ENCODE results near the gene GRM6.

The GRM6 gene

GRCh38 chr5:178994580-178995340 lies at the start of gene GRM6:
Gene GRM6 (minus strand): TSS chr5:178995320. CDS start chr5:178994944, 376 bp downstream.
- DNase-seq = no peak

DNA sequence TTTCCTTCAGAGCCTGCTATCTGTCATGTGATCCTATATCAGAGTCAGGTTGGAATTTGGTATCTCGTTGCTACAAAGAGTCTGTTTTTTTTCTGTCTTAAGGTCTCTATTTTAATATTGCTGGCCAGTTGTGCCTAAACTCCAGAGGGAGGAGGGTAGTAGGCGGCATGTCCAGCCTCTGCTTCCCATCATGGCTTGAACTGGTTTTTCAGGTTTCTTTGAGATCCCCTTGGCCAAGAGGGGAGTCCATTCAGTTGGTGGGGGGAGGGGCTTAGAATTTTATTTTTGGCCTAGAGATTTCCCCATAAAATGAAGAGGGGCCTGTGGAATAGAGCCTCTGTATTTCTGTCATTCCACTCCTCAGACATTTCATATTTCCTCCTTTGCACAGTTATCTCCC lies 49.6 kb upstream of the GRM6 start:
- no peak for DNase-seq

DNA sequence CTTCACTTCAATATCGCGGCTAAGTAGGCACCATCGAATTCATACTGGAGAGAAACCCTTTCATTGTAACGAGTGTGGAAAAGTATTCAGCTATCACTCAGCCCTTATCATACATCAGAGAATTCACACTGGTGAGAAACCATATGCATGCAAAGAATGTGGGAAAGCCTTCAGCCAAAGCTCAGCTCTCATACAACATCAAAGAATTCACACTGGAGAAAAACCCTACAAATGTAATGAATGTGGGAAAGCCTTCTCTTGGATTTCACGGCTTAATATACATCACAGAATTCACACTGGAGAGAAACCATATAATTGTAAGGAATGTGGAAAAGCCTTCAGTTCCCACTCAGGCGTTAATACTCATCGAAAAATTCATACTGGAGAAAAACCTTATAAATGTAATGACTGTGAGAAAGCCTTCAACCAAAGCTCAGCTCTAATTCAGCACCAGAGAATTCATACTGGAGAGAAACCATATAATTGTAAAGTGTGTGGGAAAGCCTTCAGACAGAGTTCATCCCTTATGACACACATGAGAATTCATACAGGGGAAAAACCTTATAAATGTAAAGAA lies 38.0 kb upstream of the GRM6 start:
- no peak for DNase-seq

- DNase-seq = peak; percentile 92
These were observed 28.5 kb upstream of the GRM6 start, which contains the start of gene ZNF879 for GRCh38 chr5:179023528-179024189. Gene ZNF879 (plus strand): TSS chr5:179023804. CDS start chr5:179025005, 1,201 bp downstream.

GRCh38 chr5:179008667-179009066 lies 13.5 kb upstream of the GRM6 start:
- no peak for DNase-seq

- no peak for DNase-seq
These were observed 11.4 kb upstream of the GRM6 start for GRCh38 chr5:179006564-179006963.

GRCh38 chr5:178998441-178998840 lies 3.3 kb upstream of the GRM6 start:
- no peak for DNase-seq

DNA sequence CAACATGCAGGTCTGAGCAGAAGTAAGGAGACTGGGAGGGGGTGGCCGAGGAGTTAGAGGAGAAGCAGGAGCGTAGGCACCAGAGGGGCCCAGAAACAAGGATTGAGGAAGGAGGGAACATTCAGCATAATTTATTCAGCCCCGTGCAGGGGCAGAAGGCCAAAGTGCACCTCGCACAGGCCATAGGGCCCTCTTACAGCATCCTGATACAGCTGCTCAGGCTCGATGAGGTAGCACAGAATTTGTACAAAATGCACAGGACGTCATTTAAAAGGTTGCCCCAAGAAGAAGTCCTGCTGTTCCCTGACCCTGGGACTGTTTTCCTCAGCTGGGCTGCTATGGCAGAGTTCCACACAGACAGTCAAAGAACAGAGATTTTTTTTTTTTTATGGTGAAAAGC lies 2.1 kb upstream of the GRM6 start:
- no peak for DNase-seq

- no peak for DNase-seq
These were observed 1.0 kb upstream of the GRM6 start for GRCh38 chr5:178996156-178996555.

GRCh38 chr5:178995341-178995690 lies 196 bp upstream of the GRM6 start:
- no peak for DNase-seq

GRCh38 chr5:178993955-178994579 lies 1.1 kb downstream of the GRM6 start:
- DNase-seq = no peak

DNA sequence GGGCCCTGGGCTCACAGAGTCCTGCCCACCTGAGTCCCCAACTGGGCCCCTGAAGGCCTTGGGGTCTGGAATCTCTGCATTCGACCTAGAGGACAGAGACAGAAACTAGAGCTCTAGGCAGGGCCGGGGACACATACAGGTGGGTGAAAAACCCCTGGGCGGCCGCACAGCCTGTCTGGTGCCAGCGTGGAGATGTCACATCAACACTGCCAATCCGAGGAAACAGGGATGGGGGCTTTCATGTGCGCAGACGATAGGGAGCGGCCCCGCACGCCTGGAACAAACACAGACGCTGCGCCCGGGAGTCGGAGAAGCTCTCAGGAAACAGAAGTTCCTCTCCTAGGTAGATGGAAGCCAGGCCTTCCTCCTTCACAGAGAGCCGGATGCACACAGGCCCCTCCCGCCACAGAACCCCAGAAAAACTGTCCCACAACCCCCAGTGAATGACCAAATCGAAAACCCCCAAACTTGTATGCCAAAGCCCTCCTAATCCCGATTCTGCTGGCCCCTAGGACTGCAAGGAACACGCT lies 1.8 kb downstream of the GRM6 start:
- DNase-seq = no peak

DNA sequence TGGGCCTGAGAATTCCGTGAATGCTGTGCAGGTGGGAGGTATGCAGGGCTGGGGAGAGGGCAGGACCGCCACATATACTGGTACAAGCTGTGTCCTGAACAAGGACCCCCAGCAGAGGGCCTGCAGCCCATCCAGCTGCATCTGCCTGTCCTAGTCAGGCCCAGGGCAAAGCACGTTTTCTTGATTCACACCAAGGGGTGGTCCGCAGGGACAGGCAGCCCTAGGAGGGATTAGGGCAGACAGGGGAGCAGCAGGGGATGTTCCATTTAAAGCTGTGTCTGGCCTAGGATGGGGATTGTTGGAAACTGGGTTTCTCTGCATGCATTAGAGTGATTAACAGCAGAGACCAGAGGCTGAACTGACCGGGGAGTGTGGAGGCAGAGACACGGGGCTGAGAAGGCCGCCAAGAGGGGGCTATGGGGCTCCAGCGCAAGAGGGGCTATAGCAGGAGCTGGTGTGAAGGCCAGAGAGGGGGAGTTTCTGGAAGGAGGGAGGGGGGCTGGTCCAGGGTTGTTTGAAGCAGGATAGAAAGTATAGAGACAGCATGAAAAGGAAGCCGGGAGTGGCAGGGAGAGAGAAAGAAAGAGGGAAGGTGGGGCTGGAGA lies 2.7 kb downstream of the GRM6 start:
- no peak for DNase-seq

DNA sequence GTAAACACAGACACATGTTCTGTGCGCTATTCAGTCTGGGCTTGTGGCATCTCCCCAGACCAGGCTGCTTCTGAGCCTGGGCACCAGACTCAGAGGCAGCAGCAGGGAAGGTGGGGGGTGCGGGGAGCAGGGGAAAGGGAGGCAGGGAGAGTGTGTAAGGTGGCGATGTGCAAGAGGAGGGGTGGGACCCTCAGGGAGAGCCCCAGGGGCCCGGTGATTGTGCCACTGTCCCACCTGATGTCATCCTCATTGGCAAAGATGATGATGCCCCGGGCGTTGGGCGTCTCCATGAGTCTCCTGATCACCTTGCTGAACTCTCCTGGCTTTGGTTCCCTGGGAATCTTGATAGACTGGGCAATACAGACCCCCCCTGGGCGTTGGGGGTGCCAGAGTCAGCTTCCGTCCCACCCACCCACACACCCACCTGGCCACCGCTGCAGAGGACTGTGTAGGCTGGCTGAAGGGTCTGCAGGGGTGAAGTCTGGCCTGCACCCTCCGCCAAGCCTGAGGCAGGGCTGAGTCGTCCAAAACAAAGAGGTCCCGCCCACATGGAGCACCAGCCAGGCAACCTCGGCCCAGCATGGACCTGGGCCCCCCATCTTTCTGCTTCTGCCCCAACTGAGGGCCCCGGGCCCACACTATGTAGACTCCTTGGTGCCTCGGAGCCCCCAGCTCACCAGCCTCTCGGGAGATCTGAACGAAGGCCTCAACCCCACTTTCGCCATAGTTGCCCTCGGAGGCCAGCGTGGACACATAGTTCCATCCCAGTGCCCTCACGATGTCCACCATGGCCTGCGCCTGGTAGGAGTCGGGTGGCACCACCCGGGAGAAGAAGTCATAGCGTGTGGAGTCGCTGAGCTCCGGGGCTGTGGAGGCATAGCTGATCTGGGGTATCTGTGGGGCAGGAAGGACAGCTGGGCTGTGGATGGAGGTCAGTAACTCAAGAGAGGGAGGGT lies 3.7 kb downstream of the GRM6 start:
- no peak for DNase-seq

GRCh38 chr5:178990491-178990890 lies 4.6 kb downstream of the GRM6 start:
- no peak for DNase-seq

GRCh38 chr5:178989311-178989710 lies 5.8 kb downstream of the GRM6 start:
- no peak for DNase-seq

GRCh38 chr5:178988436-178989220 lies 6.5 kb downstream of the GRM6 start:
- DNase-seq = no peak

GRCh38 chr5:178986326-178986960 lies 8.7 kb downstream of the GRM6 start:
- no peak for DNase-seq

DNA sequence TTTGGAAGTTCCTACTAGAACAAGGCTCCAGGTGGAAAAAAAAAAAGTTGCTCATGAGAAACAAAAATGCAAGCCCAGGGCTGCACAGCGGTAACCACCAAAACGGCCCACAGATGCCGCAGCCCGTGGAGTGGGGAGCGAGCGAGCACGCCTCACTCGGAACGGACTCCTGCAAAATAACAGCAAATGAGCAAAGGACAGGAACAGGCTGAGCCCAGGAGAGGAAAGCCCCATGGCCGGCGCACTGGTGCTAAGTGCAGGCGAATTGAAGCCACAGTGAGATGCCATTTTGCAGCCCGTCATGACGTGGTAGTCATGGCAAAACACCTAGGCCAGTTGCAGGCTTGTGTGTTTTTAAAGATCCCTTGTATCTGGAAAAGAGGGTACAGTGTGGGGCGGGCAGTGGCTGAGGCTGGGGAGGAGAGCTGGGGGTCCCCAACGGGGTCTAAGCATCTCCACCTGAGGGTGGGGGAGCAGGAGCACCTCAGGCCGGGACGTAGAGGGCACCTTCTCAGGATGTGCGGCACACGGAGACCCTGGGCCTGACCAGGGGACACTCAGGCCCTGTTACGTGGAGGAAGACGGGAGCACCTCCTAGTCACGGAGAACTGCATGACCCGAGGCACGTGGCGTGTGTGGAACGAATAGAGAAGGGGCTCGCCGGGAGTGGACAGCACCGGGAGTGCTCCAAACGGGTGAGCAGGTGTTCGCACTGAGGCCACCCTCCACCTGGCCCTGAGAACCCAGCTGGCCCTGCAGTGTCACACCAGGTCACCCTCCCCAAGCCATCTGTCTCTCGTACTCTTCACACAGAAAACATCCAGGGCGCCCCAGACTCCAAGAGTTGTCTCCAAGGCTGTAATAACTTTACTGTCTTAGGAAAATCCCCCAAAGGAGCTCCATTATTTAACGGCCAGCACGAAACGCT lies 10.7 kb downstream of the GRM6 start:
- no peak for DNase-seq
